HG03378 (cell line): Measurements from ENCODE around the gene HIC2.
"Not testable (repeated sequence)": the region's sequence is repeated elsewhere in the genome, so short reads cannot be mapped to it uniquely, and the experiment has no call there.

Source experiments
- ATAC-seq: cut with Tn5 transposase; IDR thresholded peaks from one replicate; pipeline ENCODE4 v1.9.1; 2021; ENCODE audit warnings: mild to moderate bottlenecking, moderate library complexity; ENCODE audit not compliant: unreplicated experiment

Gene HIC2

GRCh38 chr22:21490556-21490955 is 73.4 kb downstream of the HIC2 start:
- not testable (repeated sequence) for ATAC-seq

DNA sequence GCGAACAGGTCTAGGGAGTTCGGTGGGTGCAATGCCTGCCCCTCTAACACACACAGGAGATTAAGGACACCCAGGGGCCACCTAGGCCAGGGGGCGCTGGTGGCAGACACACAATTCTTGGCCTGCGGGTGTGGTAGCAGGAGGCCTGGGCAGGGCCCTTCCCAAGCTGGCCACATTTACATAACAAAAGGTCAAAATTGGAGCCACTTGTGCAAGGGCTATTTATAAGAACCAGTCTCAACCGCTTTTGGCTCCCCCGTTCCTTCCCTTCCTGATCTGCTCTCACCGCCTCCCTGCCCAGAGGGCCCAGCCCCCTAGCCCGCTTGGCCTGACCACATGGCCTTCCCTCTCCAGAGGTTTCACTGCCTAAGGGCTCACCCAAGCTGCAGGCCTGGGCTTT is 75.1 kb downstream of the HIC2 start:
- ATAC-seq, result not testable (repeated sequence)

DNA sequence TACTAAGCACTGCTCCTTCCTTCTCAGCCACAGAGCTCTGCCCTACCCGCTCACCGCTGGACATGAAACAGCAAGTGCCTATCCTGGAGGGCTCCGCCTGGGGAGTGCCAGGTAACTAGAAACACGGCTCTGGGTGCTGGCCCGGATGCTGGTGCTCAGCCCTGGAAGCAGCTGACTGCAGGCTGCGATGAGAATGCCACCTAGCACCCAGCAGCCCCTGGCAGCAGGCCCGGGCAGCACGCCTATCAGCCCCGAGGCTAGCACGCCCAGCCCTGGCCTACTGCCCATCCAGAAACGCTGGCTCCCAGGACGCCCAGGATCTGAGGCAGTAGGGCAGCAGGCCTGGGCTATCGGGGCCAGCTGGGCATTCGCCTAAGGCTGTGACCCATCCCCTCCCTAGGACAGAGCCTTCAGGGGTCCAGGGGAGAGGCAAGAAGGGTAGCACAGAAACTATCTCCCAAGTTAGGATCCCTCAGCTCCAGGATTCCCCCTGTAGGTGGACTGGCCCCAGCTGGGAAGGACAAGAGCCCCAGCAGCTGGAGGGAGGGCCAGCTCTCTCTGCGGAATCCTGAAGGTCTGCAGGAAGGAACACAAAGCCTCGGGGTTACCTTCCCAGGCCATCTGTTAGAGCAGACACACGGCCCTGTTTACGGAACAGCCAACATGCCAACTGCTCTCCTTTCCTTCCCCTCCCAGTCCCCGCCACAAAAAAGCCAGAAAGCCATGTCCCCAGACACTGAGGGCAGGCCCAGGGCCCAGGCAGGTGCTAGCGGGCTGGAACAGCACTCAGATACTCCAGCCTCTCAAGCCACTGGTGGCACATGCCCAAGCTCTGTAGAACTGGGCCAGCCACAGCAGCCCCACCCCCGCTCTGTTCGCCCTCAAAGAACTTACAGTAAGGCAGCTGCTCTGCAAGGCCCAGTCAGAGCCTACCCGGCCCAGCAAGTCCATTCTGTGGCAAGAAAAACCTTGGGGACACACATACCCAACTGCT is 76.9 kb downstream of the HIC2 start:
- not testable (repeated sequence) for ATAC-seq

DNA sequence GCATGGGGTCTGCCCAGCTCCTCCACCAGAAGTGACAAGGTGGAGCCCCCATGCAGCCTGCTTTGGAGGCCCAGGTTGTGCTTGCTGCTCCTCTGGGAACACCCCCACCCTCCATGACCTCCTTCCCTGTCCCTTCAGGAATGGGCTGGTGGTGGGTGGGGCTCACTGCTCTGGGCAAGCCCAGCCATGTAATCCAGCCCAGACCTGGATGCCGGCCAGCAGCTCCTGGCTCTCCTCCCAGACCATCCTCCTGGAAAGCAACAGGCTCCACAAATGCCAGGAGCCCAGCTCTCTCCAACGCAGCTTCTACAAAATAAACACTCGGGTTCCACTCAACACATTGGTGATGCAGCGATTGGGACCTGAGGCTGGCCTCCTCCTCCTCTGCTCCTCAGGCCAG is 80.8 kb downstream of the HIC2 start:
- ATAC-seq, result not testable (repeated sequence)

DNA sequence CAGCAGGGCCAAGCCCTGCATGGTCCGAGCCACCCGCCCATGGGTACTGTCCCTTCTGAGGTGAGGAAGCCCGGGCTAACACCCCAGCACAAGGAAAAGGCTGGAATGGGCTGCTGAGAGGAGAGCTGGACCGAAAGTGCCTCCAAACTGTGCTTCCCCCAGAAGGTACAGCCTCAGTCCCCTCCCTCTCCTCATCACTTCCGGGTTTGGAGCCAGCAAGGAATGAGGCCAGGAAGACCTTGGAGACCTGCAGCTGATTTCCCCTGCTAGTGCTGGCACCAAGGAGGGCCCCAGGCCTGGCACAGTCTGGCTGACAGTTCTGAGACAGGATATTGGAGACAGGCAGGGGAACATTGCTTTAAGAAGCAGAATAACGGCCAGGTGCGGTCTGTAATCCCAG is 81.3 kb downstream of the HIC2 start:
- not testable (repeated sequence) for ATAC-seq

DNA sequence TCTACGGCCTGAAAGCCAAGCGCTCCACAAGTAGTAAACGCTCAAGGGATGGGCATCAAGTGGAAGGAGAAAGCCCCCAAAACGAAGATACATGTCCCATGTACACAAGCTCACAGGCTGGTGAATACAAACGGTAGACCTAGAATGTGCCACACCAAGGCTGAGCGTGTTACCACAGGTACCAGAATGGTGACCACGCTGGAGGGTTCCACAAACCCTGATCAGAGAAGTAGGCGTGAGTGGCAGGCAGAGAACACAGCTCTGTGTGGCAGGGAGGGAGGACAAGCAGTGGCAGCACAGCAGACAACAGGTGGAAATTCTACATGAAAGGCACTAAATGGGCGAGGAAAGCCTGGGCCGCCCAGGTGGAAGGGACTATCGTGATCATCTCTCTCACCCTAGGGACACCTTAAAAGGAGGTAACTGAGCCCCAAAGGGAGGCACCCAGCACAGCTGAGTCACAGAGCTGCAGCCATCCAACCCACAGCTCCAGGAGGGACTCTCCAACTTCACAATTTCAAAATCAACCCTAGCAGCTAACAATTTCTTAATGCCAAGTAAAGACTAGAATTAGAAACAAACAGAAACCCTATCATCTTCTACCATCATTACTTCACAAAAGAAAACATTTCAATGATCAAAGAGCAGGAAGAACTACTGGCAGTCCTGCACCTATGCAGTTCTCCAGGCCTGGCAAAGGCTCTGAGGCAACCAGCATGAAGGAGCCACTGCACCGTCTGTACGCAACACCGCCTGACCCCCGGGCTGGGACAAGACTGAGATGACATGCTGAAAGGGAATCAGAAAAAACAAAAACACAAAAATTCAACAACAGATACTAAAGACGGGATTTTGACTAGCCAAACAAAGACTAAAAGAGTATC is 82.7 kb downstream of the HIC2 start:
- not testable (repeated sequence) for ATAC-seq
